IMR-90 (cell line): ENCODE data around the gene SPACDR. TPM values are rescaled to one million over a fixed set of nuclear protein-coding genes. Genes with fewer than 3 reads are reported as not detected.
A peak's percentile ranks its signal among the peaks of the same experiment; 100 is the strongest.

Experiments
- ATAC-seq: fragments of 200-7000 bp; cut with Tn5 transposase; 2 replicates; pipeline ENCODE4 v1.9.1; 2020; ENCODE audit warnings: low read depth, mild to moderate bottlenecking, moderate library complexity
- BruUV-seq: library from RNA; stranded (reverse); fragments of 400-500 nt; replicated peaks from 2 replicates; lab custom pipeline; 2021; lab: Mats Ljungman, UMichigan
- CTCF ChIA-PET: fragments of 300-600 bp; formaldehyde crosslinking; extraction: SDS; loops from one replicate; lab custom pipeline; 2021; ENCODE audit warnings: antibody characterized with exemption; lab: Yijun Ruan, JAX
- POLR2A ChIA-PET: fragments of 300-600 bp; sonication (Branson Sonifier 250); formaldehyde crosslinking; loops from one replicate; lab custom pipeline; 2022; ENCODE audit warnings: antibody characterized with exemption; ENCODE audit not compliant: unreplicated experiment; lab: Charles Lee
- DNase-seq: peaks from one replicate; pipeline ENCODE4 v3.0.0; 2013
- H2AFZ ChIP-seq: replicated peaks from 2 replicates; pipeline ENCODE3; 2013; ENCODE audit warnings: low read length, mild to moderate bottlenecking; ENCODE audit not compliant: poor library complexity
- H2AK5ac ChIP-seq: 2 replicates; pipeline ENCODE4 v1.6.1; 2013; ENCODE audit warnings: low read depth, low read length, inconsistent platforms
- H2AK9ac ChIP-seq: replicated peaks from 2 replicates; pipeline ENCODE3; 2013; ENCODE audit warnings: mild to moderate bottlenecking, low read depth, low read length, moderate library complexity; ENCODE audit not compliant: poor library complexity
- H2BK120ac ChIP-seq: 2 replicates; pipeline ENCODE4 v1.6.1; 2013; ENCODE audit warnings: low read depth, low read length, inconsistent platforms
- H2BK15ac ChIP-seq: 3 replicates; pipeline ENCODE4 v1.6.1; 2013; ENCODE audit warnings: low read depth, low read length, inconsistent platforms
- H2BK20ac ChIP-seq: 2 replicates; pipeline ENCODE4 v1.6.1; 2013; ENCODE audit warnings: low read depth, mild to moderate bottlenecking, inconsistent platforms, low read length, moderate library complexity
- H2BK5ac ChIP-seq: 2 replicates; pipeline ENCODE4 v1.6.1; 2013; ENCODE audit warnings: mild to moderate bottlenecking, low read depth, low read length, inconsistent platforms; ENCODE audit not compliant: poor library complexity, severe bottlenecking
- H3K14ac ChIP-seq: replicated peaks from 2 replicates; pipeline ENCODE4 v1.6.1; 2013; ENCODE audit warnings: low read depth, low read length, inconsistent platforms
- H3K18ac ChIP-seq: 2 replicates; pipeline ENCODE4 v1.6.1; 2013; ENCODE audit warnings: low read depth, low read length, control low read depth
- H3K23ac ChIP-seq: 2 replicates; pipeline ENCODE4 v1.6.1; 2013; ENCODE audit warnings: low read depth, low read length, inconsistent platforms
- H3K27ac ChIP-seq: 2 replicates; pipeline ENCODE4 v1.5.1; 2013; ENCODE audit warnings: mild to moderate bottlenecking, control low read depth, low read length; ENCODE audit not compliant: insufficient read depth
- H3K27me3 ChIP-seq: 2 replicates; pipeline ENCODE4 v1.6.1; 2013; ENCODE audit warnings: low read length; ENCODE audit not compliant: control insufficient read depth, insufficient read depth
- H3K36me3 ChIP-seq: 2 replicates; pipeline ENCODE4 v1.6.1; 2013; ENCODE audit warnings: low read length, mixed read lengths; ENCODE audit not compliant: control insufficient read depth, insufficient read depth
- H3K4ac ChIP-seq: 2 replicates; pipeline ENCODE4 v1.6.1; 2013; ENCODE audit warnings: low read depth, low read length, inconsistent platforms
- H3K4me1 ChIP-seq: 2 replicates; pipeline ENCODE4 v1.6.1; 2013; ENCODE audit warnings: low read length, mixed read lengths; ENCODE audit not compliant: control insufficient read depth, insufficient read depth
- H3K4me2 ChIP-seq: 2 replicates; pipeline ENCODE4 v1.6.1; 2013; ENCODE audit warnings: low read depth, mild to moderate bottlenecking, control low read depth, low read length, moderate library complexity
- H3K4me3 ChIP-seq: 2 replicates; pipeline ENCODE4 v1.5.1; 2013; ENCODE audit warnings: low read depth, mild to moderate bottlenecking, control low read depth, low read length, moderate library complexity; ENCODE audit not compliant: insufficient read depth
- H3K56ac ChIP-seq: 2 replicates; pipeline ENCODE4 v1.6.1; 2013; ENCODE audit warnings: low read length, inconsistent platforms; ENCODE audit not compliant: insufficient read depth; ENCODE audit errors: extremely low read depth
- H3K79me1 ChIP-seq, 2 experiments: 2 replicates each; pipeline ENCODE4 v1.6.1; 2013; ENCODE audit warnings: low read length in 2 of 2, inconsistent platforms in 1 of 2, low read depth in 1 of 2
- H3K9ac ChIP-seq: 2 replicates; pipeline ENCODE4 v1.6.1; 2013; ENCODE audit warnings: low read depth, low read length, control low read depth
- H3K9me1 ChIP-seq: 2 replicates; pipeline ENCODE4 v1.6.1; 2013; ENCODE audit warnings: low read length, inconsistent platforms; ENCODE audit not compliant: insufficient read depth
- H3K9me3 ChIP-seq: 2 replicates; pipeline ENCODE4 v1.6.1; 2013; ENCODE audit warnings: low read length; ENCODE audit not compliant: control insufficient read depth, insufficient read depth
- H4K20me1 ChIP-seq: 2 replicates; pipeline ENCODE4 v1.6.1; 2013; ENCODE audit warnings: low read length, inconsistent platforms; ENCODE audit not compliant: insufficient read depth
- H4K5ac ChIP-seq: 2 replicates; pipeline ENCODE4 v1.6.1; 2013; ENCODE audit warnings: mild to moderate bottlenecking, low read depth, low read length, control low read depth
- H4K8ac ChIP-seq, 2 experiments: 2 replicates each; pipeline ENCODE4 v1.6.1; 2013; ENCODE audit warnings: low read depth in 2 of 2, low read length in 2 of 2, control low read depth in 1 of 2, inconsistent platforms in 1 of 2
- H4K91ac ChIP-seq: 2 replicates; pipeline ENCODE4 v1.6.1; 2013; ENCODE audit warnings: low read depth, low read length, inconsistent platforms; ENCODE audit not compliant: insufficient read depth
- BHLHE40 ChIP-seq: fragments of 150-350 bp; IDR thresholded peaks from 2 replicates; pipeline ENCODE4 v1.6.1; 2016; ENCODE audit warnings: mild to moderate bottlenecking, low read depth, low read length
- CEBPB ChIP-seq: IDR thresholded peaks from 2 replicates; pipeline ENCODE4 v1.6.1; 2012; ENCODE audit warnings: low read depth, low read length, improper control_type of control experiment
- CHD1 ChIP-seq: IDR thresholded peaks from 2 replicates; pipeline ENCODE4 v1.6.1; 2012; ENCODE audit warnings: low read depth, low read length, improper control_type of control experiment
- CTCF ChIP-seq: conservative IDR thresholded peaks from 2 replicates; pipeline ENCODE4 v1.5.1; 2012; ENCODE audit warnings: mild to moderate bottlenecking, low read depth, low read length, improper control_type of control experiment
- FOS ChIP-seq: fragments of 150-350 bp; IDR thresholded peaks from 2 replicates; pipeline ENCODE4 v1.6.1; 2016; ENCODE audit warnings: low read depth, low read length
- MAFK ChIP-seq: IDR thresholded peaks from 2 replicates; pipeline ENCODE4 v1.6.1; 2012; ENCODE audit warnings: low read depth, low read length, improper control_type of control experiment
- MAZ ChIP-seq: IDR thresholded peaks from 2 replicates; pipeline ENCODE4 v1.6.1; 2012; ENCODE audit warnings: low read depth, mild to moderate bottlenecking, low read length, improper control_type of control experiment, moderate library complexity, borderline replicate concordance
- MXI1 ChIP-seq: IDR thresholded peaks from 2 replicates; pipeline ENCODE4 v1.6.1; 2012; ENCODE audit warnings: low read depth, mild to moderate bottlenecking, low read length, moderate library complexity, borderline replicate concordance
- NFE2L2 ChIP-seq: fragments of 150-350 bp; IDR thresholded peaks from 2 replicates; pipeline ENCODE4 v1.6.1; 2016; ENCODE audit warnings: low read depth, mild to moderate bottlenecking, low read length
- POLR2A ChIP-seq: IDR thresholded peaks from 2 replicates; pipeline ENCODE4 v1.6.1; 2012; ENCODE audit warnings: mild to moderate bottlenecking, low read depth, low read length
- RAD21 ChIP-seq: IDR thresholded peaks from 2 replicates; pipeline ENCODE4 v1.6.1; 2012; ENCODE audit warnings: low read length, improper control_type of control experiment
- RCOR1 ChIP-seq: IDR thresholded peaks from 2 replicates; pipeline ENCODE4 v1.6.1; 2012; ENCODE audit warnings: mild to moderate bottlenecking, low read length, improper control_type of control experiment; ENCODE audit not compliant: insufficient replicate concordance
- RFX5 ChIP-seq: IDR thresholded peaks from 2 replicates; pipeline ENCODE4 v1.8.0; 2012; ENCODE audit warnings: low read depth, mild to moderate bottlenecking, low read length, moderate library complexity
- SMC3 ChIP-seq: fragments of 150-350 bp; IDR thresholded peaks from 2 replicates; pipeline ENCODE4 v1.6.1; 2016; ENCODE audit warnings: low read depth, mild to moderate bottlenecking, antibody characterized with exemption, low read length, moderate library complexity
- WGBS, 2 experiments: methylation state at CpG; one replicate each; pipeline versions ENCODE4 v1.1.5 to v1.1.7; 2013; ENCODE audit warnings: missing lambda C conversion rate in 2 of 2; ENCODE audit not compliant: insufficient read length in 1 of 2; ENCODE audit errors: extremely low coverage in 2 of 2; 5-methylcytosine and 5-hydroxymethylcytosine counted together
- dilution Hi-C: fragments of 300-500 bp; cut with HindIII; formaldehyde crosslinking; loops from one replicate; pipeline ENCODE4 v1.14.3; 2018; ENCODE audit warnings: low sequenced_read_pairs; ENCODE audit not compliant: unreplicated experiment
- in situ Hi-C: fragments of 300-500 bp; cut with MboI; formaldehyde crosslinking; loops from 3 replicates; pipeline ENCODE4 v1.14.3; 2019; ENCODE audit warnings: low sequenced_read_pairs, inconsistent platforms, mixed read lengths
- intact Hi-C: fragments of 100-400 bp; cut with micrococcal nuclease; formaldehyde crosslinking; loops from 2 replicates; pipeline ENCODE4 v1.10.0; 2022
- polyA plus RNA-seq, 3 experiments: library from polyadenylated mRNA; depleted of rRNA; stranded (reverse); fragments of >200 nt; gene quantifications; 2 replicates each; pipeline ENCODE4 v1.2.3, GENCODE V29; 2012; ENCODE audit warnings: low replicate concordance in 1 of 3
- total RNA-seq: library from RNA; depleted of rRNA; stranded (reverse); fragments of >200 nt; gene quantifications from 2 replicates; pipeline ENCODE4 v1.2.3, GENCODE V29; 2012
- TF ChIP-seq, protein P1 (sequence below): fragments of 150-350 bp; IDR thresholded peaks from 2 replicates; pipeline ENCODE4 v1.6.1; 2016; ENCODE audit warnings: low read depth, mild to moderate bottlenecking, low read length, moderate library complexity, borderline replicate concordance

SPACDR gene
- total and polyA plus RNA-seq, 2 of the 4 experiments (the other 2 are of a cell fraction): 0.54 to 2.1 TPM

GRCh38 chr7:100493476-100494264, 29.6 kb upstream of the SPACDR start:
- no peak overlapping the region for H4K91ac ChIP-seq
- H3K27ac ChIP-seq: no peak overlapping the region
- no peak overlapping the region for H4K5ac ChIP-seq
- H3K27me3 ChIP-seq: peaks cover 19% of the 10 kb centered on the region; the same call in 1 of the 2 replicates
- H4K20me1 ChIP-seq: 0 out of 2 replicates have a peak, but pooled peaks cover 3% of the 10 kb centered on the region
- no peaks in the 10 kb centered on the region for H3K36me3 ChIP-seq
- H2BK20ac ChIP-seq: no peak overlapping the region
- in situ Hi-C loops (no loop called here), dilution Hi-C loops (no loop called here), intact Hi-C loops (loop anchor here (5.0 kb wide), 1 partner anchor 54 kb away; no protein-coding TSS in a partner anchor)
- no peaks in the 10 kb centered on the region for H3K79me1 ChIP-seq
- CTCF ChIA-PET: no interaction called here
- H3K14ac ChIP-seq: no peak overlapping the region
- no peak overlapping the region for H2BK15ac ChIP-seq
- H3K18ac ChIP-seq: no peak overlapping the region
- H3K4me1 ChIP-seq: no peaks in the 10 kb centered on the region; the same call in 1 of the 2 replicates
- POLR2A ChIA-PET: no interaction called here
- H4K8ac ChIP-seq: no peak overlapping the region
- no peak overlapping the region for H3K4me3 ChIP-seq
- H2AFZ ChIP-seq: peak overlapping the region; percentile 71
- H3K9ac ChIP-seq: no peak overlapping the region
- H2AK9ac ChIP-seq: peak overlapping the region; percentile 5
- H2BK120ac ChIP-seq: no peak overlapping the region
- WGBS, 2 experiments: 20% methylated on average over 25 of the region's 56 CpGs; no CpG with 5 or more reads in 1 of the 2 experiments
- no peak overlapping the region for H3K23ac ChIP-seq
- H2BK5ac ChIP-seq: no peak overlapping the region
- H2AK5ac ChIP-seq: no peak overlapping the region
- H3K56ac ChIP-seq: no peak overlapping the region
- no peak for DNase-seq
- BruUV-seq: no TSS peak
- H3K4ac ChIP-seq: no peak overlapping the region
- no peaks in the 10 kb centered on the region for H3K9me3 ChIP-seq
- H3K4me2 ChIP-seq: no peak overlapping the region
- no peaks in the 10 kb centered on the region for H3K9me1 ChIP-seq
- ATAC-seq: no peak
- TF ChIP-seq CHD1: no peak
- no peak for TF ChIP-seq MAZ
- no peak for TF ChIP-seq FOS
- TF ChIP-seq CTCF: no peak
- no peak for TF ChIP-seq CEBPB
- no peak for TF ChIP-seq RAD21
- no peak for TF ChIP-seq NFE2L2
- no peak for TF ChIP-seq BHLHE40
- no peak for TF ChIP-seq MXI1
- TF ChIP-seq, protein P1, sequence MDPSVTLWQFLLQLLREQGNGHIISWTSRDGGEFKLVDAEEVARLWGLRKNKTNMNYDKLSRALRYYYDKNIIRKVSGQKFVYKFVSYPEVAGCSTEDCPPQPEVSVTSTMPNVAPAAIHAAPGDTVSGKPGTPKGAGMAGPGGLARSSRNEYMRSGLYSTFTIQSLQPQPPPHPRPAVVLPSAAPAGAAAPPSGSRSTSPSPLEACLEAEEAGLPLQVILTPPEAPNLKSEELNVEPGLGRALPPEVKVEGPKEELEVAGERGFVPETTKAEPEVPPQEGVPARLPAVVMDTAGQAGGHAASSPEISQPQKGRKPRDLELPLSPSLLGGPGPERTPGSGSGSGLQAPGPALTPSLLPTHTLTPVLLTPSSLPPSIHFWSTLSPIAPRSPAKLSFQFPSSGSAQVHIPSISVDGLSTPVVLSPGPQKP: no peak
- TF ChIP-seq POLR2A: no peak
- no peak for TF ChIP-seq RFX5
- no peak for TF ChIP-seq RCOR1
- TF ChIP-seq SMC3: no peak
- no peak for TF ChIP-seq MAFK
